GM19463 (cell line): ENCODE measurements around the gene RPL11.
A peak's percentile ranks its signal among the peaks of the same experiment; 100 is the strongest.
"Not testable (repeated sequence)": the region's sequence is repeated elsewhere in the genome, so short reads cannot be mapped to it uniquely, and the experiment has no call there.

ENCODE experiments used
- ATAC-seq: cut with Tn5 transposase; IDR thresholded peaks from one replicate; pipeline ENCODE4 v1.9.1; 2021; ENCODE audit warnings: mild to moderate bottlenecking, moderate library complexity; ENCODE audit not compliant: unreplicated experiment

The RPL11 gene

GRCh38 chr1:23727362-23727811 lies 35.8 kb downstream of the RPL11 start:
- no peak for ATAC-seq

DNA sequence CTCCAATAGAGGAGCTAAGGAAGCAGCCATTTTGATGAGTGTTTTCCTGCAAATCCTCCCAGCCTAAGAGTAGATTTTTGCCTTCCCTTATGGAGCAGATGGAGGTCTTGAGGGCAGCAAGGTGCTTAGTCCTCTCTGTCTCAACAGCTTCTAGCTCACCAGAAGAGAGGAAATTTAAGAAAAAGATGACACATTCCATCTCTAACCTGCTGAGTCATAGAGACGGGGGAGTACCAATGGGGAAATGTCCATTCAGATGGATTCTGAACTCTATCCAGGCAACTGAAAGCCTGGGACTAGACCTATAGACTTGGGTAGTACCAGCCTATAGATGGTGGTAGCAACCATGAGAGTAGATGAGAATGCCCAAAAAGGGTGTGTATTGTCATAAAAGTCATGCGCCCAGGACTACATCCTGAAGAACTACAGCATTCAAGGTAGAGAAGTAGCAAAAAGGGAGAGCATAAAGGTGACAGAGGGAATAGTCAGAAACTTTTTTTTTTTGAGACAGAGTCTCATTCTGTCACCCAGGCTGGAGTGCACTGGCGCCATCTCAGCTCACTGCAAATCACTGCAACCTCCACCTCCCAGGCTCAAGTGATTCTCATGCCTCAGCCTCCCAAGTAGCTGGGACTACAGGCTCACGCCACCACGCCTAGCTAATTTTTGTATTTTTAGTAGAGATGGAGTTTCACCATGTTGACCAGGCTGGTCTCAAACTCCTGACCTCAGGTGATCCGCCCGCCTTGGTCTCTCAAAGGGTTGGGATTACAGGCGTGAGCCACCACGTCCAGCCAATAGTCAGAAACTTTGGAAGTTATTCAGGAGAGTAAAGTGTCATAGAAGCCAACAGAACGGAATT lies 41.0 kb downstream of the RPL11 start:
- no peak for ATAC-seq

GRCh38 chr1:23733281-23733680 lies 41.7 kb downstream of the RPL11 start:
- not testable (repeated sequence) for ATAC-seq

DNA sequence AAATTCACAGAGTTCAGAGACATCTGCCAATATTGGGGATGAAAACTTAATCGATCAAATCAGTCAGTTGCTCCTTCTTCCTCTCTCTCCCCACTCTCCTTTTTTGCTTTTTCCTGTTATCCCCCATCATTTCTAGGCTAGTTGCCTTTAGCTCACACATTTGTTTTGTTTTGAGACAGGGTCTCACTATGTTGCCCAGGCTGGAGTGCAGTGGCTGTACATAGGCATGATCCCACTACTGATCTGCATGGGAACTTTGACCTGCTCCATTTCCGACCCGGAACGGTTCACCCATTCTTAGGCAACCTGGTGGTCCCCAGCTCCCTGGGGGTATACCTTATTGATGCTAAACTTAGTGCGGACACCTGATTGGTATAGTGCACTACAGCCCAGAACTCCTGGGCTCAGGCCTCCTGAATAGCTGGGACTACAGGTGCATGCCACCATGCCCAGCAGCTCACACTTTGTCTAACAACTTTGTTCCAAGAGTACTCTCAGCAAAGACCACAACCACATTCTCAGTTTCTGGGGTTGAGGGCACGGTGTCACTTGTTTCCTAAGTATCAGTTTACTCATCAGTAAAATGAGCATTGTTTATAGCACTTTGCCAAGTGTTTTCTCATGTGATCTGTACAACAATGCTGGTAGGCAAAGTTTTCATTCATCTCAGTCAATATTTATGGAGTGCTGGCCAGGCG lies 45.0 kb downstream of the RPL11 start:
- ATAC-seq: no peak

DNA sequence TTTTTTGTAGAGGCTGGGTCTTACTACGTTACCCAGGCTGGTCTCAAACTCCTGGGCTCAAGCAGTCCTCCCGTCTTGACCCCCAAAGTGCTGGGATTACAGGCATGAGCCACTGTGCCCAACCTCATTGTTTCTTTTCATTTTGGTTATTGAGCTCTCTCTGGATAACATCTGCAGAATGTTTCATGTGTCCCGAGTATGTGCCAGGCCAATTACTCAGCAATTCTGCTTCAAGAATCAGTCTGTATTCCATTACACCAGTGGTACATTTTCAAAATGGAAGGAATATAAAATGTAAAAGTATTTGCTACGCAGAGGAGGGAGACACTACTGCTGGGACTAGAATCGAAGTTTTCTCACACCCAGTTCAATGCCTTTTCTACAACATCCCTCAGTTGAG lies 50.0 kb downstream of the RPL11 start:
- ATAC-seq: no peak

DNA sequence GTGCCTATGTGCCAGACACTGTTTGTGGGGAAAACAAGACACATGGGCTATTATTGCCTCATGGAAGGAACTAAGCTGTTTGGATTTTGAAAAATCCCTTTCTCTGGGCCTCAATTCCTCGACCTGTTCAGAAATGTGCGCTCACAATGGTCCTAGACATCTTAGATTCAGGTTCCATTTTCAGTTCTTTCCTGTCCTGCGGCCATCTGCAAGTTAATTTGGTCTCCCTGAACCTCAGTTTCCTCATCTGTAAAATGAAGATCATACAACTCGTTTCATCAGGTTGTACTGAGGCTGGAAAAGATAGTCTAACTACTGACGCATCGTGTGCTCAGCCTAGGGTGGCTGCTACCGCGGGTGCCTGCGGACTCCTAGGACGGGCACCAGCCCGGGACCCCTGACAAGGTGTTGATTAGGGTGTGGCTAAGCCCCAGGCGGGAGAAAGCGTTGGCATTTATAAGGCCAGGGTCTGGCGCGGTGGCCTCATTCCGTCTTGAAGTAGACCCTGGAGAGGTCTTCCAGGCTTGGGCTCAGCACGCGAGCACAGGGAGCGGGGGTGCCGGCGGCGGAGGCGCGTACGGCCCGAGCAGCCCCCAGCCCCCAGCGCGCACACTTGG lies 51.2 kb downstream of the RPL11 start:
- ATAC-seq: peak; percentile 18

DNA sequence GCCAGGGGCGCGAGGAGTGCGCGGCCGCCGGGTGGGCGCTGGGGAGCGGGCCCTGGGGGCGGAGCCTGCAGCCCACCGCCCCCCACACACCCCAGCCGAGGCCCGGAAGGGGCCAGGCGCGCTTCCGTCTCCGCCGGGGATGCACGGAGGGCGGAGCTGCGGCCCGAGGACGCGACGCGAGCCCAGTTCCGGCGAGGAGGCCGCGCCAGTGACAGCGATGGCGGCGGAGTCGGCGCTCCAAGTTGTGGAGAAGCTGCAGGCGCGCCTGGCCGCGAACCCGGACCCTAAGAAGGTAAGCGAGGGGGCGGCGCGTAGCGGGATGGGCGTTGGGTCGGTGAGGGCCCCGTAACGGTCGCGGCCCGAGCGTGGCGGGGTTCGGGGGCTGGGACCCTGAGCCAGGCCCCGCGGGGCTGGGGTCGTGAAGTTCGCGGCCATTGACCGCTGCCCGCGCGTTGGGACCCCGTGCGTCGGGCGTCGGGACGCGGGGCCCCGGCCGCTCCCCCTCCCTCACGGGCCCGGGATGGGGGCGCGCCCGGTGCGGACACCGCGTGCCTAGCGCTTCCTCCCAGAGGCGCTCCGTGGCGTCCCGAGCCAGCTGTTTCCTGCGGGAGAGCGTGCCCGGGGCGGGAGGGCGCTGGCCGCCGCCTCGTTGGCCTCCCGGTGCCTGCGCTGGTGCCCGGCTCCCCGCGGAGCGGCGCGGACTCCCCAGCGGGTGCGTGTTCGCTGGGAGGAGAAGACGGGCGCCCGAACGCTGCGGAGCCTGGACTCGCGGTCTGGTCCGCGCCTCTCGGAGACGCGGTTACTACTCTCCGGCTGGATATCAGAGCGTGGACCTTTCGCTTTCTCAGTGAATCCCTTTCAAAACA lies 51.9 kb downstream of the RPL11 start, which contains the start of gene ELOA:
Gene ELOA (plus strand): TSS at position 185 of the 866 bp plus-strand sequence. CDS start 33 bp downstream, at position 218.
- peak; percentile 88 for ATAC-seq

- no peak for ATAC-seq
Observed at GRCh38 chr1:23745515-23745914, 53.9 kb downstream of the RPL11 start.
